HEK293T (cell line): ENCODE results near the gene PPP2CA.

ENCODE experiments used
- CTCF ChIA-PET: fragments of 350-600 bp; formaldehyde crosslinking; extraction: SDS; loops from one replicate; lab custom pipeline; 2021; ENCODE audit warnings: antibody characterized with exemption, inconsistent platforms; lab: Yijun Ruan, JAX
- POLR2A ChIA-PET: fragments of 350-600 bp; formaldehyde crosslinking; extraction: SDS; loops from one replicate; lab custom pipeline; 2020; ENCODE audit warnings: antibody characterized with exemption, inconsistent platforms; lab: Yijun Ruan, JAX
- DNase-seq: peaks from one replicate; pipeline ENCODE4 v3.0.0; 2012; ENCODE audit warnings: mixed read lengths; ENCODE audit errors: extremely low spot score
- ARNT ChIP-seq: fragments of 450-650 bp; IDR thresholded peaks from 2 replicates; pipeline ENCODE4 v1.6.1; 2017; ENCODE audit warnings: mild to moderate bottlenecking
- BHLHE40 ChIP-seq: fragments of 450-650 bp; IDR thresholded peaks from 2 replicates; pipeline ENCODE4 v1.6.1; 2016; ENCODE audit warnings: mild to moderate bottlenecking, moderate library complexity, borderline replicate concordance
- CTBP1 ChIP-seq: fragments of 450-650 bp; IDR thresholded peaks from 2 replicates; pipeline ENCODE4 v1.6.1; 2016; ENCODE audit warnings: borderline replicate concordance
- ELF4 ChIP-seq: fragments of 450-650 bp; IDR thresholded peaks from 2 replicates; pipeline ENCODE4 v1.6.1; 2017; ENCODE audit warnings: antibody characterized with exemption
- FOXA1 ChIP-seq: fragments of 450-650 bp; IDR thresholded peaks from 2 replicates; pipeline ENCODE4 v1.6.1; 2016; ENCODE audit warnings: mild to moderate bottlenecking
- FOXK2 ChIP-seq: fragments of 450-650 bp; IDR thresholded peaks from 2 replicates; pipeline ENCODE4 v1.6.1; 2016; ENCODE audit warnings: mild to moderate bottlenecking
- FOXM1 ChIP-seq: fragments of 450-650 bp; IDR thresholded peaks from 2 replicates; pipeline ENCODE4 v1.6.1; 2017; ENCODE audit warnings: mild to moderate bottlenecking, borderline replicate concordance
- HDGF ChIP-seq: fragments of 450-650 bp; IDR thresholded peaks from 2 replicates; pipeline ENCODE4 v1.6.1; 2017; ENCODE audit warnings: antibody characterized with exemption, borderline replicate concordance
- L3MBTL2 ChIP-seq: fragments of 450-650 bp; conservative IDR thresholded peaks from 2 replicates; pipeline ENCODE4 v1.6.1; 2016; ENCODE audit warnings: mild to moderate bottlenecking
- LEF1 ChIP-seq: fragments of 450-650 bp; IDR thresholded peaks from 2 replicates; pipeline ENCODE4 v1.6.1; 2017; ENCODE audit warnings: mild to moderate bottlenecking, borderline replicate concordance
- NFRKB ChIP-seq: fragments of 450-650 bp; IDR thresholded peaks from 2 replicates; pipeline ENCODE4 v1.6.1; 2016; ENCODE audit warnings: mild to moderate bottlenecking, moderate library complexity
- PKNOX1 ChIP-seq: fragments of 450-650 bp; IDR thresholded peaks from 2 replicates; pipeline ENCODE4 v1.6.1; 2016
- SP1 ChIP-seq: fragments of 450-650 bp; IDR thresholded peaks from 2 replicates; pipeline ENCODE4 v1.6.1; 2017
- SUZ12 ChIP-seq: fragments of 450-650 bp; IDR thresholded peaks from 2 replicates; pipeline ENCODE4 v1.6.1; 2016; ENCODE audit warnings: mild to moderate bottlenecking
- TARDBP ChIP-seq: fragments of 450-650 bp; IDR thresholded peaks from 2 replicates; pipeline ENCODE4 v1.6.1; 2016
- ZNF384 ChIP-seq: fragments of 450-650 bp; IDR thresholded peaks from 2 replicates; pipeline ENCODE4 v1.6.1; 2016

PPP2CA gene

DNA sequence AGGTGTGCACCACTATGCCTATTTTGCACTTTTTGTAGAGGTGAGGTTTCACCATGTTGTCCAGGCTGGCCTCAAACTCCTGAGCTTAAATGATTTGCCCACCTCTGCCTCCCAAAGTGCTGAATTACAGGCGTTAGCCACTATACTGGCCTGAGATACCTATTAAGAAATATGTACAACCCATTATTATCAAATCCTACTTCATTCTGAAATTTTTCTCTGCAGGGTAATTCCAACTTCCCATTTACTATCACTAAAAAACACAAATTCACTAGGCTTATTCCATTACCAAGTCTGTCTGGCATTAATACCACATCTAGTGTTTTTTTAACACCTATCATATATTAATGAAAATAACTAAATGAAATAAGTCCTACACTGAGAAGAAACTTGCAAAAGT, 18.2 kb downstream of the PPP2CA start:
- no peak for TF ChIP-seq PKNOX1
- TF ChIP-seq FOXM1 = no peak
- TF ChIP-seq SP1 = no peak
- TF ChIP-seq FOXA1 = no peak
- no peak for TF ChIP-seq BHLHE40
- no peak for TF ChIP-seq SUZ12
- TF ChIP-seq L3MBTL2 = no peak
- TF ChIP-seq TARDBP = no peak
- no peak for TF ChIP-seq HDGF
- no peak for TF ChIP-seq ARNT
- no peak for TF ChIP-seq ELF4
- no peak for TF ChIP-seq FOXK2
- no peak for TF ChIP-seq LEF1
- no peak for TF ChIP-seq CTBP1
- no peak for TF ChIP-seq ZNF384
- CTCF ChIA-PET = interaction anchor here (1.2 kb wide), 1 partner anchor 380 kb away, joined by 3 read pairs; no protein-coding TSS in a partner anchor
- POLR2A ChIA-PET = interaction anchor here (2.5 kb wide), 1 partner anchor 18 kb away, joined by 21 read pairs; the partner anchor contains the start of gene PPP2CA
- DNase-seq = no peak

GRCh38 chr5:134206627-134207160, 19.2 kb downstream of the PPP2CA start:
- no peak for DNase-seq
- ChIA-PET POLR2A (no interaction called here), CTCF (interaction anchor here (1.2 kb wide), 1 partner anchor 83 kb away, joined by 5 read pairs; no protein-coding TSS in a partner anchor)
- TF ChIP-seq ELF4 = no peak
- TF ChIP-seq ARNT = no peak
- no peak for TF ChIP-seq FOXK2
- no peak for TF ChIP-seq FOXA1
- TF ChIP-seq L3MBTL2 = no peak
- no peak for TF ChIP-seq BHLHE40

GRCh38 chr5:134204575-134204974, 21.3 kb downstream of the PPP2CA start:
- ChIA-PET CTCF (interaction anchor here (0.7 kb wide), 1 partner anchor 1477 kb away, joined by 3 read pairs; no protein-coding TSS in a partner anchor), POLR2A (no interaction called here)
- no peak for DNase-seq
- no peak for TF ChIP-seq NFRKB
- TF ChIP-seq ZNF384 = no peak
- no peak for TF ChIP-seq FOXK2
- no peak for TF ChIP-seq SP1
- no peak for TF ChIP-seq HDGF
- TF ChIP-seq ELF4 = no peak
- no peak for TF ChIP-seq BHLHE40

DNA sequence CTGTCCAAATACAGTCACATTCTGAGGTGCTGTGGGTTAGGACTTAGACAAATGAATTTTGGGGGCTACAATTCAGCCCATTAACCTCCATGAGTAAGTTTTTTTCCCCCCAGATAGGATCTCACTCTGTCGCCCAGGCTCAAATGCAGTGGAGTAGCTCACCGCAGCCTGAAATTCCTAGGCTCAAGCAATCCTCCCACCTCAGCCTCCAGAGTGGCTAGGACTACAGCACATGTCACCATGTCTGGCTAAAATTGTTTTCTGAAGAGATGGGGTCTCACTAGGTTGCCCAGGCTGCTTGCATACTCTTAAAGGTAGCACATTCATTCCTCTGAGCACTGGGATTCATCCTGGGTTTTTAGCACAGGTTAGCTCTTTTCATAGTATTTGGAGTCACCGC, 22.2 kb downstream of the PPP2CA start:
- DNase-seq = no peak

DNA sequence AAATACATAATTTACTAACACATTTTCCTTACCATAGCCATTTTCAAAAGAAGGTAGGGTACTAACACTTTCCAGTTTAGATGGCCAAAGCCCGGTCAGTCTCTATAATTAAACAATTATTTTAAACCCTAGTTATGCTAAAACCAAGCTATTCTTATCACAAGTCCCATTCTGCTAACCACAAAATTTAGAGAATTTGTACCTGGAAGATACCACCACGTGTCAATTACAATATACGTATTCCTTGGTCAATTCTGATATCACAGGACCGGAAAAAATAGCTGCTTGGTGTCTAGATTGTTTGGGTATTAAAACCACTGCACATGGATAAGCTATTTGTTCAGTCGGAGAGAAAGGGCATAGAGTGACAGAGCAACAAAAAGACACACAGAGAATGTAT, 30.2 kb downstream of the PPP2CA start:
- ChIA-PET CTCF (interaction anchor here (0.9 kb wide), 1 partner anchor 12 kb away, joined by 3 read pairs; no protein-coding TSS in a partner anchor), POLR2A (interaction anchor here (1.6 kb wide), 1 partner anchor 31 kb away, joined by 7 read pairs; the partner anchor contains the start of gene PPP2CA)

More for the DNA sequence above, 22.2 kb downstream of the PPP2CA start:
- POLR2A ChIA-PET = no interaction called here
- TF ChIP-seq FOXA1 (no peak), ZNF384 (no peak), PKNOX1 (no peak), SP1 (no peak), SUZ12 (no peak), TARDBP (no peak)
- CTCF ChIA-PET = no interaction called here

More for the DNA sequence above, 30.2 kb downstream of the PPP2CA start:
- no peak for TF ChIP-seq PKNOX1
- no peak for TF ChIP-seq BHLHE40
- no peak for TF ChIP-seq NFRKB
- TF ChIP-seq FOXA1 = no peak
- TF ChIP-seq ELF4 = no peak
- TF ChIP-seq L3MBTL2 = no peak
- TF ChIP-seq ZNF384 = no peak
- TF ChIP-seq ARNT = no peak
- TF ChIP-seq SP1 = no peak
- no peak for TF ChIP-seq SUZ12
- no peak for TF ChIP-seq LEF1
- no peak for TF ChIP-seq HDGF
- no peak for TF ChIP-seq CTBP1
- no peak for TF ChIP-seq FOXM1
- no peak for TF ChIP-seq TARDBP
- no peak for TF ChIP-seq FOXK2
- no peak for DNase-seq
